GM12878 (cell line): ENCODE results near the gene SEC16A. TPM values are rescaled to one million over a fixed set of nuclear protein-coding genes. Genes with fewer than 3 reads are reported as not detected.

Experiments
- ATAC-seq: fragments of 200-7000 bp; cut with Tn5 transposase; 3 replicates; pipeline ENCODE4 v1.9.1; 2020; ENCODE audit warnings: mild to moderate bottlenecking, moderate library complexity
- BruUV-seq: library from RNA; stranded (reverse); fragments of 400-500 nt; replicated peaks from 2 replicates; lab custom pipeline; 2021; lab: Mats Ljungman, UMichigan
- CTCF ChIA-PET: fragments of 300-600 bp; sonication (Branson Sonifier 250); formaldehyde crosslinking; extraction: SDS; loops from one replicate; lab custom pipeline; 2021; ENCODE audit warnings: inconsistent platforms; lab: Yijun Ruan, JAX
- POLR2A ChIA-PET: fragments of 350-600 bp; formaldehyde crosslinking; extraction: SDS; loops from one replicate; lab custom pipeline; 2021; ENCODE audit warnings: inconsistent platforms; lab: Charles Lee
- RAD21 ChIA-PET: fragments of 300-600 bp; sonication (Branson Sonifier 250); formaldehyde crosslinking; loops from one replicate; lab custom pipeline; 2023; ENCODE audit warnings: antibody characterized with exemption; ENCODE audit not compliant: unreplicated experiment; lab: Charles Lee
- SMC1A ChIA-PET: fragments of 300-600 bp; sonication (Branson Sonifier 250); formaldehyde crosslinking; loops from one replicate; lab custom pipeline; 2023; ENCODE audit not compliant: unreplicated experiment, uncharacterized antibody; lab: Charles Lee
- DNase-seq: peaks from one replicate; pipeline ENCODE4 v3.0.0-alpha.2; 2011; ENCODE audit warnings: low read depth, low spot score
- FAIRE-seq: peaks from 3 replicates; lab custom pipeline; 2011; peaks lifted over from hg19 to GRCh38; lab: Jason Lieb, UNC
- H2AFZ ChIP-seq: 2 replicates; pipeline ENCODE4 v1.6.0; 2011; ENCODE audit warnings: low read depth, low read length, control low read depth; ENCODE audit not compliant: control insufficient read depth
- H3K27ac ChIP-seq: 2 replicates; pipeline ENCODE4 v1.5.1; 2011; ENCODE audit warnings: control low read depth; ENCODE audit not compliant: control insufficient read depth, insufficient read depth
- H3K27me3 ChIP-seq, 2 experiments: replicated peaks in 1 of 2; 2 replicates each; pipeline versions ENCODE4 v1.6.0 to v1.6.1; 2011; ENCODE audit warnings: low read length in 1 of 2; ENCODE audit not compliant: control insufficient read depth in 2 of 2, insufficient read depth in 2 of 2
- H3K36me3 ChIP-seq, 2 experiments: 2 replicates each; pipeline ENCODE4 v1.5.1; 2011; ENCODE audit warnings: low read length in 1 of 2; ENCODE audit not compliant: control insufficient read depth in 2 of 2, insufficient read depth in 2 of 2
- H3K4me1 ChIP-seq: 2 replicates; pipeline ENCODE4 v1.6.1; 2011; ENCODE audit warnings: mild to moderate bottlenecking, low read length, moderate library complexity, mixed read lengths; ENCODE audit not compliant: control insufficient read depth, insufficient read depth
- H3K4me2 ChIP-seq: 2 replicates; pipeline ENCODE4 v1.6.0; 2011; ENCODE audit warnings: control low read depth; ENCODE audit not compliant: control insufficient read depth, insufficient read depth
- H3K4me3 ChIP-seq: fragments of 200-600 bp; sonication (generic); 2 replicates; pipeline ENCODE4 v1.5.1; 2016
- H3K79me2 ChIP-seq: 2 replicates; pipeline ENCODE4 v1.6.0; 2011; ENCODE audit warnings: low read length; ENCODE audit not compliant: control insufficient read depth, insufficient read depth
- H3K9ac ChIP-seq: 2 replicates; pipeline ENCODE4 v1.8.0; 2011; ENCODE audit warnings: low read length, control low read depth, mixed read lengths; ENCODE audit not compliant: control insufficient read depth, insufficient read depth
- H3K9me3 ChIP-seq: replicated peaks from 3 replicates; pipeline ENCODE4 v1.5.1; 2011; ENCODE audit warnings: mild to moderate bottlenecking, low read length; ENCODE audit not compliant: control insufficient read depth, insufficient read depth
- H4K20me1 ChIP-seq: 2 replicates; pipeline ENCODE4 v1.6.0; 2011; ENCODE audit not compliant: control insufficient read depth, insufficient read depth
- CBFB ChIP-seq: IDR thresholded peaks from 2 replicates; pipeline ENCODE4 v1.6.1; 2016; ENCODE audit warnings: antibody characterized with exemption, low read depth
- CBX3 ChIP-seq: fragments of 200-600 bp; sonication (generic); IDR thresholded peaks from 2 replicates; pipeline ENCODE4 v1.6.1; 2016; ENCODE audit warnings: low read depth, borderline replicate concordance
- EP300 ChIP-seq, 2 experiments: fragments of 150-350 bp in 1 of 2; IDR thresholded peaks; 2 replicates each; pipeline ENCODE4 v1.6.1; 2011 to 2012; ENCODE audit warnings: low read depth in 2 of 2, low read length in 2 of 2, borderline replicate concordance in 1 of 2, improper control_type of control experiment in 1 of 2, inconsistent platforms in 1 of 2; ENCODE audit not compliant: control insufficient read depth in 1 of 2
- JUNB ChIP-seq: IDR thresholded peaks from 2 replicates; pipeline ENCODE4 v1.6.1; 2016; ENCODE audit warnings: antibody characterized with exemption, mild to moderate bottlenecking
- ZBTB11 ChIP-seq: fragments of 450-650 bp; formaldehyde crosslinking; IDR thresholded peaks from 2 replicates; pipeline ENCODE4 v1.5.0; 2022; ENCODE audit warnings: mild to moderate bottlenecking, missing genetic modification characterization
- WGBS: methylation state at CpG from one replicate; pipeline ENCODE4 v1.1.6; 2016; ENCODE audit warnings: low lambda C conversion rate; ENCODE audit not compliant: insufficient replicate concordance, insufficient coverage; ENCODE audit errors: missing lambda C conversion rate; 5-methylcytosine and 5-hydroxymethylcytosine counted together
- in situ Hi-C: fragments of 300-500 bp; cut with MboI; formaldehyde crosslinking; loops from 9 replicates; pipeline ENCODE4 v1.14.3; 2018; ENCODE audit warnings: mixed read lengths
- intact Hi-C: fragments of 100-400 bp; cut with micrococcal nuclease; formaldehyde crosslinking; loops from one replicate; pipeline ENCODE4 v1.14.2; 2022; ENCODE audit not compliant: unreplicated experiment
- polyA plus RNA-seq, 11 experiments: library from polyadenylated mRNA; depleted of rRNA in 4 of 11; unstranded in 6 of 11; stranded (reverse) in 5 of 11; fragments of >200 nt; fragmentation: Nextera tagmentation in 4 of 11; fragmentation: Illumina TruSeq in 1 of 11; extraction: Ambion mirVana in 4 of 11; extraction: Trizol in 1 of 11; gene quantifications; 1 replicate in 1 of 11; 2 replicates in 10 of 11; pipeline versions ENCODE4 v1.2.1 to v1.2.3, GENCODE V29; 2011 to 2016; ENCODE audit warnings: inconsistent platforms in 2 of 11, missing spikeins in 2 of 11, low read depth in 1 of 11
- total RNA-seq, 4 experiments: library from RNA; depleted of rRNA in 3 of 4; stranded (reverse); fragments of >200 nt in 3 of 4; fragmentation: Illumina TruSeq in 1 of 4; extraction: Trizol in 1 of 4; gene quantifications; 2 replicates each; pipeline versions ENCODE4 v1.2.1 to v1.2.3, GENCODE V29; 2013 to 2021

Gene SEC16A
- total and polyA plus RNA-seq, 10 of the 15 experiments (the other 5 are each of a cell fraction or from before 2014, with no cell fraction given): 9.9 to 59.1 (median 21.7) TPM

GRCh38 chr9:136436055-136436634 lies 46.7 kb downstream of the SEC16A start (continued):
- TF ChIP-seq ZBTB11 (CRISPR knock-in tag): no peak

- Histone ChIP-seq H3K27ac (no peak overlapping the region), H3K9me3 (no peaks in the 10 kb centered on the region), H3K9ac (no peak overlapping the region), H3K4me1 (peaks cover 6% of the 10 kb centered on the region; the same call in 1 of the 2 replicates), H3K4me2 (no peak overlapping the region), H3K27me3 (no peaks in the 10 kb centered on the region), H4K20me1 (no peaks in the 10 kb centered on the region), H3K4me3 (no peak overlapping the region)
- no TSS peak for BruUV-seq
- WGBS: 97% methylated on average over 15 of the region's 17 CpGs
- no peak for ATAC-seq
- CTCF ChIA-PET: interaction anchor here (1.6 kb wide), 1 partner anchor 46 kb away, joined by 4 read pairs; no protein-coding TSS in a partner anchor
- POLR2A ChIA-PET: no interaction called here
- TF ChIP-seq CBX3 (no peak), EP300 (IDR thresholded peaks at IDR 0.05; ENCODE audit: borderline replicate concordance in 1 of 2, control insufficient read depth in 1 of 2, low read depth in 2 of 2, low read length in 2 of 2) (no peak), CBFB (no peak), JUNB (no peak)
- TF ChIP-seq, all 136 proteins: peak for 0
- in situ Hi-C loops: no loop called here
- Histone ChIP-seq H2AFZ (no peak overlapping the region), H3K36me3 (peaks cover 0 to 12% of the 10 kb centered on the region in 2 experiments; a peak in 3 of 4 replicates), H3K79me2 (peaks cover 40% of the 10 kb centered on the region)
- RAD21 ChIA-PET: no interaction called here
- FAIRE-seq: no peak
- no peak for DNase-seq
- intact Hi-C loops: no loop called here
- SMC1A ChIA-PET: no interaction called here
These were observed 48.2 kb downstream of the SEC16A start for GRCh38 chr9:136434580-136435169.
